ENCODE measurements around the gene DVL3. TPM values are rescaled to one million over a fixed set of nuclear protein-coding genes. Genes with fewer than 3 reads are reported as not detected.

The DVL3 gene
- total and polyA plus RNA-seq, 2 experiments from 2014 or later, result 25.6 to 55.5 TPM

DNA sequence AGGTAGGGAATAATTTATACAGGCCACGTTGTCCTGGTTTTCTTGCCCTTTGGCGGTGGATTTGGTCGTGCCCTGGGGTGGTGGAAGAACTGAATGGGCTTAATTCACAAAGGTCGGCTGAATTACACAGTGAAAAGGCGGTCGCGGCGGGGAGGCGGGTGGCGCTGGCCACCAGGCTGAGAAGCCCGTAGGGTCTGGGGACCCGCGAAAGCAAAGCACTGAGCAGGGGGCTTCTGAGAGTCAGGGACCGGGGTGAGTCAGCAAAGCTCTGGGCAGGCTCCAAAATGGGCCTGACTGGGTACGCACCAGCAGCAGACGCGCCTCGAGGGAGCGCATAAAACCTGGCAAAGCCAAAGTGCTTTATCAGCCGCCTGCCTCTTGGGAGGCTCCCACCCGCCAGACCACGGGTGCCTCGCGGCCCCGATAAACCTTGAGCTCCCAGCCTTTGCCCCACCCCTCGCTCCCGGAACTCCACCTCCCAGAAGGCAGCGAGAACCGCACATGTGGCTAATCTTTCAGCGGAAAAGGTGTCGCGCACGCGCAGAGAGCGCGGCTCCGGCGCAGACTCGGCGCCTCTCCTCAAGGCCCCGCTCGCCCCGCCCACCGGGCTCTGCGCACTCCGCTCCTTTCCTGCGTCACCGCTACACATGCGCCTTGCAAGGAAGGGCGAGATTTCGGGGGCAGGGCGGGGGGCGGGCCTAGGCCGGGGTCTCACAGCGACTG lies 30.4 kb downstream of the DVL3 start:
- no peak overlapping the region for H2AFZ ChIP-seq
- peaks cover 21% of the 10 kb centered on the region for H3K27me3 Mint-ChIP-seq (ENCODE audit: insufficient read depth, low read depth, poor library complexity)

More for the DNA sequence above, 30.4 kb downstream of the DVL3 start:
- Histone ChIP-seq H3K4me3 (peak overlapping the region; percentile 99), H3K27me3 (ENCODE audit: insufficient read depth) (no peaks in the 10 kb centered on the region), H3K4me1 (ENCODE audit: insufficient read depth) (peaks cover 14% of the 10 kb centered on the region), H3K4me2 (peak overlapping the region; percentile 97), H3F3A (replicated peaks; ENCODE audit: low read depth) (peaks cover 7% of the 10 kb centered on the region; the same call in 1 of the 2 replicates), H3K36me3 (ENCODE audit: insufficient read depth) (peaks cover 36% of the 10 kb centered on the region), H4K20me1 (replicated peaks; ENCODE audit: insufficient read depth) (peaks cover 10% of the 10 kb centered on the region; the same call in 1 of the 2 replicates), H3K79me2 (replicated peaks; ENCODE audit: insufficient read depth) (peaks cover 34% of the 10 kb centered on the region), H3K9me2 (ENCODE audit: insufficient read depth) (no peaks in the 10 kb centered on the region), H3K27ac (ENCODE audit: low read depth) (peak overlapping the region; percentile 91)
- Mint-ChIP-seq H3K27ac (peak overlapping the region; percentile 100), H3K36me3 (ENCODE audit: low read depth) (peaks cover 76% of the 10 kb centered on the region), H3K9me3 (no peaks in the 10 kb centered on the region; the same call in 2 of the 3 replicates), H3K4me1 (peaks cover 20% of the 10 kb centered on the region), H3K4me3 (peak overlapping the region; percentile 96)
- no peak for TF ChIP-seq ZNF114 (CRISPR knock-in tag; IDR thresholded peaks at IDR 0.05)
- TF ChIP-seq JUNB (IDR thresholded peaks at IDR 0.05; ENCODE audit: unreplicated experiment), result no peak
- no peak for TF ChIP-seq NANOG (IDR thresholded peaks at IDR 0.05; ENCODE audit: borderline replicate concordance)
- TF ChIP-seq, protein P1, sequence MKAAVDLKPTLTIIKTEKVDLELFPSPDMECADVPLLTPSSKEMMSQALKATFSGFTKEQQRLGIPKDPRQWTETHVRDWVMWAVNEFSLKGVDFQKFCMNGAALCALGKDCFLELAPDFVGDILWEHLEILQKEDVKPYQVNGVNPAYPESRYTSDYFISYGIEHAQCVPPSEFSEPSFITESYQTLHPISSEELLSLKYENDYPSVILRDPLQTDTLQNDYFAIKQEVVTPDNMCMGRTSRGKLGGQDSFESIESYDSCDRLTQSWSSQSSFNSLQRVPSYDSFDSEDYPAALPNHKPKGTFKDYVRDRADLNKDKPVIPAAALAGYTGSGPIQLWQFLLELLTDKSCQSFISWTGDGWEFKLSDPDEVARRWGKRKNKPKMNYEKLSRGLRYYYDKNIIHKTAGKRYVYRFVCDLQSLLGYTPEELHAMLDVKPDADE (IDR thresholded peaks at IDR 0.05), result peak; percentile 86
- peak; percentile 68 for TF ChIP-seq POLR2AphosphoS5 (IDR thresholded peaks at IDR 0.05; ENCODE audit: low read depth)
- TF ChIP-seq, protein P2, sequence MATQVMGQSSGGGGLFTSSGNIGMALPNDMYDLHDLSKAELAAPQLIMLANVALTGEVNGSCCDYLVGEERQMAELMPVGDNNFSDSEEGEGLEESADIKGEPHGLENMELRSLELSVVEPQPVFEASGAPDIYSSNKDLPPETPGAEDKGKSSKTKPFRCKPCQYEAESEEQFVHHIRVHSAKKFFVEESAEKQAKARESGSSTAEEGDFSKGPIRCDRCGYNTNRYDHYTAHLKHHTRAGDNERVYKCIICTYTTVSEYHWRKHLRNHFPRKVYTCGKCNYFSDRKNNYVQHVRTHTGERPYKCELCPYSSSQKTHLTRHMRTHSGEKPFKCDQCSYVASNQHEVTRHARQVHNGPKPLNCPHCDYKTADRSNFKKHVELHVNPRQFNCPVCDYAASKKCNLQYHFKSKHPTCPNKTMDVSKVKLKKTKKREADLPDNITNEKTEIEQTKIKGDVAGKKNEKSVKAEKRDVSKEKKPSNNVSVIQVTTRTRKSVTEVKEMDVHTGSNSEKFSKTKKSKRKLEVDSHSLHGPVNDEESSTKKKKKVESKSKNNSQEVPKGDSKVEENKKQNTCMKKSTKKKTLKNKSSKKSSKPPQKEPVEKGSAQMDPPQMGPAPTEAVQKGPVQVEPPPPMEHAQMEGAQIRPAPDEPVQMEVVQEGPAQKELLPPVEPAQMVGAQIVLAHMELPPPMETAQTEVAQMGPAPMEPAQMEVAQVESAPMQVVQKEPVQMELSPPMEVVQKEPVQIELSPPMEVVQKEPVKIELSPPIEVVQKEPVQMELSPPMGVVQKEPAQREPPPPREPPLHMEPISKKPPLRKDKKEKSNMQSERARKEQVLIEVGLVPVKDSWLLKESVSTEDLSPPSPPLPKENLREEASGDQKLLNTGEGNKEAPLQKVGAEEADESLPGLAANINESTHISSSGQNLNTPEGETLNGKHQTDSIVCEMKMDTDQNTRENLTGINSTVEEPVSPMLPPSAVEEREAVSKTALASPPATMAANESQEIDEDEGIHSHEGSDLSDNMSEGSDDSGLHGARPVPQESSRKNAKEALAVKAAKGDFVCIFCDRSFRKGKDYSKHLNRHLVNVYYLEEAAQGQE (IDR thresholded peaks at IDR 0.05; ENCODE audit: unreplicated experiment), result no peak
- TF ChIP-seq, protein P3, sequence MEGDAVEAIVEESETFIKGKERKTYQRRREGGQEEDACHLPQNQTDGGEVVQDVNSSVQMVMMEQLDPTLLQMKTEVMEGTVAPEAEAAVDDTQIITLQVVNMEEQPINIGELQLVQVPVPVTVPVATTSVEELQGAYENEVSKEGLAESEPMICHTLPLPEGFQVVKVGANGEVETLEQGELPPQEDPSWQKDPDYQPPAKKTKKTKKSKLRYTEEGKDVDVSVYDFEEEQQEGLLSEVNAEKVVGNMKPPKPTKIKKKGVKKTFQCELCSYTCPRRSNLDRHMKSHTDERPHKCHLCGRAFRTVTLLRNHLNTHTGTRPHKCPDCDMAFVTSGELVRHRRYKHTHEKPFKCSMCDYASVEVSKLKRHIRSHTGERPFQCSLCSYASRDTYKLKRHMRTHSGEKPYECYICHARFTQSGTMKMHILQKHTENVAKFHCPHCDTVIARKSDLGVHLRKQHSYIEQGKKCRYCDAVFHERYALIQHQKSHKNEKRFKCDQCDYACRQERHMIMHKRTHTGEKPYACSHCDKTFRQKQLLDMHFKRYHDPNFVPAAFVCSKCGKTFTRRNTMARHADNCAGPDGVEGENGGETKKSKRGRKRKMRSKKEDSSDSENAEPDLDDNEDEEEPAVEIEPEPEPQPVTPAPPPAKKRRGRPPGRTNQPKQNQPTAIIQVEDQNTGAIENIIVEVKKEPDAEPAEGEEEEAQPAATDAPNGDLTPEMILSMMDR (conservative IDR thresholded peaks at IDR 0.05; ENCODE audit: low read depth in 2 of 2), result no peak
- peak; percentile 79 for TF ChIP-seq CREB1 (CRISPR knock-in tag; IDR thresholded peaks at IDR 0.05; ENCODE audit: low read depth)
- TF ChIP-seq, protein P4, sequence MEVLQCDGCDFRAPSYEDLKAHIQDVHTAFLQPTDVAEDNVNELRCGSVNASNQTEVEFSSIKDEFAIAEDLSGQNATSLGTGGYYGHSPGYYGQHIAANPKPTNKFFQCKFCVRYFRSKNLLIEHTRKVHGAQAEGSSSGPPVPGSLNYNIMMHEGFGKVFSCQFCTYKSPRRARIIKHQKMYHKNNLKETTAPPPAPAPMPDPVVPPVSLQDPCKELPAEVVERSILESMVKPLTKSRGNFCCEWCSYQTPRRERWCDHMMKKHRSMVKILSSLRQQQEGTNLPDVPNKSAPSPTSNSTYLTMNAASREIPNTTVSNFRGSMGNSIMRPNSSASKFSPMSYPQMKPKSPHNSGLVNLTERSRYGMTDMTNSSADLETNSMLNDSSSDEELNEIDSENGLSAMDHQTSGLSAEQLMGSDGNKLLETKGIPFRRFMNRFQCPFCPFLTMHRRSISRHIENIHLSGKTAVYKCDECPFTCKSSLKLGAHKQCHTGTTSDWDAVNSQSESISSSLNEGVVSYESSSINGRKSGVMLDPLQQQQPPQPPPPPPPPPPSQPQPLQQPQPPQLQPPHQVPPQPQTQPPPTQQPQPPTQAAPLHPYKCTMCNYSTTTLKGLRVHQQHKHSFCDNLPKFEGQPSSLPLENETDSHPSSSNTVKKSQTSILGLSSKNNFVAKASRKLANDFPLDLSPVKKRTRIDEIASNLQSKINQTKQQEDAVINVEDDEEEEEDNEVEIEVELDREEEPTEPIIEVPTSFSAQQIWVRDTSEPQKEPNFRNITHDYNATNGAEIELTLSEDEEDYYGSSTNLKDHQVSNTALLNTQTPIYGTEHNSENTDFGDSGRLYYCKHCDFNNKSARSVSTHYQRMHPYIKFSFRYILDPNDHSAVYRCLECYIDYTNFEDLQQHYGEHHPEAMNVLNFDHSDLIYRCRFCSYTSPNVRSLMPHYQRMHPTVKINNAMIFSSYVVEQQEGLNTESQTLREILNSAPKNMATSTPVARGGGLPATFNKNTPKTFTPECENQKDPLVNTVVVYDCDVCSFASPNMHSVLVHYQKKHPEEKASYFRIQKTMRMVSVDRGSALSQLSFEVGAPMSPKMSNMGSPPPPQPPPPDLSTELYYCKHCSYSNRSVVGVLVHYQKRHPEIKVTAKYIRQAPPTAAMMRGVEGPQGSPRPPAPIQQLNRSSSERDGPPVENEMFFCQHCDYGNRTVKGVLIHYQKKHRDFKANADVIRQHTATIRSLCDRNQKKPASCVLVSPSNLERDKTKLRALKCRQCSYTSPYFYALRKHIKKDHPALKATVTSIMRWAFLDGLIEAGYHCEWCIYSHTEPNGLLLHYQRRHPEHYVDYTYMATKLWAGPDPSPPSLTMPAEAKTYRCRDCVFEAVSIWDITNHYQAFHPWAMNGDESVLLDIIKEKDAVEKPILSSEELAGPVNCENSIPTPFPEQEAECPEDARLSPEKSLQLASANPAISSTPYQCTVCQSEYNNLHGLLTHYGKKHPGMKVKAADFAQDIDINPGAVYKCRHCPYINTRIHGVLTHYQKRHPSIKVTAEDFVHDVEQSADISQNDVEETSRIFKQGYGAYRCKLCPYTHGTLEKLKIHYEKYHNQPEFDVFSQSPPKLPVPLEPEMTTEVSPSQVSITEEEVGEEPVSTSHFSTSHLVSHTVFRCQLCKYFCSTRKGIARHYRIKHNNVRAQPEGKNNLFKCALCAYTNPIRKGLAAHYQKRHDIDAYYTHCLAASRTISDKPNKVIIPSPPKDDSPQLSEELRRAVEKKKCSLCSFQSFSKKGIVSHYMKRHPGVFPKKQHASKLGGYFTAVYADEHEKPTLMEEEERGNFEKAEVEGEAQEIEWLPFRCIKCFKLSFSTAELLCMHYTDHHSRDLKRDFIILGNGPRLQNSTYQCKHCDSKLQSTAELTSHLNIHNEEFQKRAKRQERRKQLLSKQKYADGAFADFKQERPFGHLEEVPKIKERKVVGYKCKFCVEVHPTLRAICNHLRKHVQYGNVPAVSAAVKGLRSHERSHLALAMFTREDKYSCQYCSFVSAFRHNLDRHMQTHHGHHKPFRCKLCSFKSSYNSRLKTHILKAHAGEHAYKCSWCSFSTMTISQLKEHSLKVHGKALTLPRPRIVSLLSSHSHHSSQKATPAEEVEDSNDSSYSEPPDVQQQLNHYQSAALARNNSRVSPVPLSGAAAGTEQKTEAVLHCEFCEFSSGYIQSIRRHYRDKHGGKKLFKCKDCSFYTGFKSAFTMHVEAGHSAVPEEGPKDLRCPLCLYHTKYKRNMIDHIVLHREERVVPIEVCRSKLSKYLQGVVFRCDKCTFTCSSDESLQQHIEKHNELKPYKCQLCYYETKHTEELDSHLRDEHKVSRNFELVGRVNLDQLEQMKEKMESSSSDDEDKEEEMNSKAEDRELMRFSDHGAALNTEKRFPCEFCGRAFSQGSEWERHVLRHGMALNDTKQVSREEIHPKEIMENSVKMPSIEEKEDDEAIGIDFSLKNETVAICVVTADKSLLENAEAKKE (CRISPR knock-in tag; IDR thresholded peaks at IDR 0.05), result no peak
- TF ChIP-seq EZH2phosphoT487 (IDR thresholded peaks at IDR 0.05; ENCODE audit: unreplicated experiment), result no peak
- TF ChIP-seq STAT1 (IDR thresholded peaks at IDR 0.05; ENCODE audit: unreplicated experiment), result no peak
- TF ChIP-seq ZNF331 (CRISPR knock-in tag; IDR thresholded peaks at IDR 0.05; ENCODE audit: low read depth), result no peak
- ATAC-seq (peak; percentile 91), DNase-seq (ENCODE audit: low spot score) (peak; percentile 99)
